A673 (cell line): ENCODE measurements around the gene ASPSCR1.
A peak's percentile ranks its signal among the peaks of the same experiment; 100 is the strongest.

Experiments used
- CTCF ChIP-seq: fragments of 300-800, 200-600 bp; sonication (generic); conservative IDR thresholded peaks from 2 replicates; pipeline ENCODE4 v1.5.1; 2017; ENCODE audit warnings: low read depth, mild to moderate bottlenecking, antibody characterized with exemption, low read length, moderate library complexity, mixed read lengths
- EZH2 ChIP-seq: fragments of 200-600 bp; sonication (generic); IDR thresholded peaks from 2 replicates; pipeline ENCODE4 v1.6.1; 2017; ENCODE audit warnings: borderline replicate concordance, low read depth, mild to moderate bottlenecking, mixed read lengths, antibody characterized with exemption, low read length; ENCODE audit not compliant: poor library complexity, severe bottlenecking

DNA sequence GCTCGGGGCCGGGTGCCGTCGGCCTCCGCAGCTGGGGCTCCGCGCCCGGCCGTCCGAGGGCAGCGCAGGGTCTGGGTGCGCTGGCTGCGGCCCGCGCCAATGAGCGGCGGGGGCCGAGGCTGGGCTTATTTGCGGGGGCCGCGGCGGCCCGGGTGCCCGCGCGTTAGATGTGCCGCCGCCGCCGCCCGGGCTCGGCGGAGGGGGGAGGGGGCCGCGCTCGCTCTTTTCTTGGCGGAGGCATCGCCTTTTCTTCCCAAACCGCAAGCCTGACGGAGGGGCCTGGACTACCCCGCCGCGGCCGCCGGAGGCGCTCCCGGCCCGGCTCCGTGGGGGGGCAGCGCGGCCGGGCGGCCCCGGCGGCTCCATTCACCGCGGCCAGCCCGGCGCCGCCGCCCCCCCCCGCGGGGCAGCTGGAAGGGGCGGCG is 16.3 kb upstream of the ASPSCR1 start, which contains the start of gene NOTUM:
- TF ChIP-seq EZH2 (no peak), CTCF (0 out of 2 replicates have a peak, but pooled peaks have one; percentile 13)
